SK-N-MC (cell line): ENCODE results near the gene KDM1A.

ENCODE experiments used
- EZH2 ChIP-seq: fragments of 200-600 bp; sonication (generic); IDR thresholded peaks from one replicate; pipeline ENCODE4 v1.6.1; 2017; ENCODE audit warnings: antibody characterized with exemption
- FOXP2 ChIP-seq: optimal IDR thresholded peaks from 2 replicates; pipeline ENCODE3; 2011; ENCODE audit warnings: mild to moderate bottlenecking, moderate library complexity; ENCODE audit not compliant: insufficient read depth; ENCODE audit errors: extremely low read length, control extremely low read depth
- POLR2AphosphoS5 ChIP-seq: IDR thresholded peaks from 2 replicates; pipeline ENCODE4 v1.6.1; 2012; ENCODE audit warnings: mild to moderate bottlenecking, low read depth, low read length, borderline replicate concordance

DNA sequence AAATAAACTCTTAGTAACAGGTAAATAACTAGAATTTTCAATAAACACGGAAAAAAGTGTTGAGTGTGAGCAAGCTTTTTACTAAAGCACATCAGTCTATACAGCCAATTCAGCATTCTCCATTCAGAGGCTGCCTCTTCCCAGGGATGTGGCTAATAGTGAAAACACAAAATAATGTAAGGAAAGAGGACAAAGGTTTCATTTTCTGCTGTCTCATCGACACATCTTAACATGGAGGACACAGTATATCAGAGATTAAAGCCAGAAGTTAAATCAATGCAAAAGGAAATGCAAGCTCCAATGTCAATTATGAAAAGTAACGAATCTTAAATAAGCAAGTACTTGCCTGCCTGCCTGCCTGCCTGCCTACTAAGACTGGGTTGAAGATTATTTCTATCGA, 106.2 kb downstream of the KDM1A start:
- TF ChIP-seq POLR2AphosphoS5: no peak
- no peak for TF ChIP-seq EZH2
- TF ChIP-seq FOXP2: no peak
